SK-N-SH treated with all-trans-retinoic acid at 6 μM for 48 hours (cell line): ENCODE measurements around the gene NOD2.

Source experiments
- ATAC-seq: fragments of 200-7000 bp; cut with Tn5 transposase; 3 replicates; pipeline ENCODE4 v1.9.1; 2020; ENCODE audit warnings: mild to moderate bottlenecking, moderate library complexity
- ARNTL ChIP-seq: fragments of 450-650 bp; formaldehyde crosslinking; IDR thresholded peaks from 2 replicates; pipeline ENCODE4 v1.5.0; 2020; ENCODE audit warnings: low read depth, mild to moderate bottlenecking, moderate library complexity, borderline replicate concordance
- BACH2 ChIP-seq: fragments of 250-450 bp; sonication (Bioruptor Pico); IDR thresholded peaks from 2 replicates; pipeline ENCODE4 v1.9.0; 2021; ENCODE audit warnings: mild to moderate bottlenecking, borderline replicate concordance
- CSDC2 ChIP-seq: fragments of 250-450 bp; sonication (Bioruptor Pico); IDR thresholded peaks from 2 replicates; pipeline ENCODE4 v1.5.0; 2020; ENCODE audit warnings: mild to moderate bottlenecking, moderate library complexity
- ESRRG ChIP-seq: fragments of 250-450 bp; sonication (Bioruptor Pico); IDR thresholded peaks from 2 replicates; pipeline ENCODE4 v1.6.1; 2021; ENCODE audit warnings: mild to moderate bottlenecking
- GLIS3 ChIP-seq: fragments of 250-450 bp; sonication (Bioruptor Pico); IDR thresholded peaks from 2 replicates; pipeline ENCODE4 v1.5.0; 2020; ENCODE audit warnings: mild to moderate bottlenecking, moderate library complexity
- ISL1 ChIP-seq: fragments of 250-450 bp; sonication (Bioruptor Pico); IDR thresholded peaks from 2 replicates; pipeline ENCODE4 v2.1.2; 2022; ENCODE audit warnings: mild to moderate bottlenecking, moderate library complexity
- OSR1 ChIP-seq: fragments of 250-450 bp; sonication (Bioruptor Pico); IDR thresholded peaks from 2 replicates; pipeline ENCODE4 v1.8.0; 2022; ENCODE audit warnings: moderate library complexity, mild to moderate bottlenecking, inconsistent platforms
- PPARA ChIP-seq: fragments of 250-450 bp; sonication (Bioruptor Pico); IDR thresholded peaks from 2 replicates; pipeline ENCODE4 v1.5.0; 2020; ENCODE audit warnings: mild to moderate bottlenecking, borderline replicate concordance
- SNAI2 ChIP-seq: fragments of 250-450 bp; sonication (Bioruptor Pico); IDR thresholded peaks from 2 replicates; pipeline ENCODE4 v1.5.0; 2020; ENCODE audit warnings: mild to moderate bottlenecking, moderate library complexity
- TCF4 ChIP-seq: fragments of 250-450 bp; sonication (Bioruptor Pico); IDR thresholded peaks from 2 replicates; pipeline ENCODE4 v1.8.0; 2021; ENCODE audit warnings: mild to moderate bottlenecking, moderate library complexity, borderline replicate concordance
- ZC3H10 ChIP-seq: fragments of 250-450 bp; sonication (Bioruptor Pico); IDR thresholded peaks from 2 replicates; pipeline ENCODE4 v1.5.1; 2021; ENCODE audit warnings: mild to moderate bottlenecking, moderate library complexity
- ZFP3 ChIP-seq: fragments of 250-450 bp; sonication (Bioruptor Pico); IDR thresholded peaks from 2 replicates; pipeline ENCODE4 v1.5.0; 2020; ENCODE audit warnings: mild to moderate bottlenecking, moderate library complexity
- ZFP30 ChIP-seq: fragments of 450-650 bp; formaldehyde crosslinking; IDR thresholded peaks from 2 replicates; pipeline ENCODE4 v1.5.0; 2022; ENCODE audit warnings: mild to moderate bottlenecking, moderate library complexity
- ZNF70 ChIP-seq: fragments of 450-650 bp; formaldehyde crosslinking; IDR thresholded peaks from 2 replicates; pipeline ENCODE4 v1.5.0; 2020; ENCODE audit warnings: mild to moderate bottlenecking, moderate library complexity
- ZNF8 ChIP-seq: fragments of 450-650 bp; formaldehyde crosslinking; IDR thresholded peaks from 2 replicates; pipeline ENCODE4 v1.5.0; 2020; ENCODE audit warnings: mild to moderate bottlenecking, moderate library complexity
- TF ChIP-seq, protein P1 (sequence below): fragments of 250-450 bp; sonication (Bioruptor Pico); IDR thresholded peaks from 2 replicates; pipeline ENCODE4 v1.8.0; 2020; ENCODE audit warnings: mild to moderate bottlenecking, moderate library complexity, borderline replicate concordance
- TF ChIP-seq, protein P2 (sequence below): fragments of 250-450 bp; sonication (Bioruptor Pico); IDR thresholded peaks from 2 replicates; pipeline ENCODE4 v1.5.1; 2020; ENCODE audit warnings: low read depth, mild to moderate bottlenecking, moderate library complexity
- TF ChIP-seq, protein P3 (sequence below): fragments of 250-450 bp; sonication (Bioruptor Pico); IDR thresholded peaks from 2 replicates; pipeline ENCODE4 v1.5.0; 2020; ENCODE audit warnings: mild to moderate bottlenecking, moderate library complexity
- TF ChIP-seq, protein P4 (sequence below): fragments of 250-450 bp; sonication (Bioruptor Pico); IDR thresholded peaks from 2 replicates; pipeline ENCODE4 v1.5.1; 2021; ENCODE audit warnings: mild to moderate bottlenecking, moderate library complexity
- TF ChIP-seq, protein P5 (sequence below): fragments of 250-450 bp; sonication (Bioruptor Pico); IDR thresholded peaks from 2 replicates; pipeline ENCODE4 v1.8.0; 2021; ENCODE audit warnings: low read depth, mild to moderate bottlenecking, moderate library complexity, borderline replicate concordance

The NOD2 gene

DNA sequence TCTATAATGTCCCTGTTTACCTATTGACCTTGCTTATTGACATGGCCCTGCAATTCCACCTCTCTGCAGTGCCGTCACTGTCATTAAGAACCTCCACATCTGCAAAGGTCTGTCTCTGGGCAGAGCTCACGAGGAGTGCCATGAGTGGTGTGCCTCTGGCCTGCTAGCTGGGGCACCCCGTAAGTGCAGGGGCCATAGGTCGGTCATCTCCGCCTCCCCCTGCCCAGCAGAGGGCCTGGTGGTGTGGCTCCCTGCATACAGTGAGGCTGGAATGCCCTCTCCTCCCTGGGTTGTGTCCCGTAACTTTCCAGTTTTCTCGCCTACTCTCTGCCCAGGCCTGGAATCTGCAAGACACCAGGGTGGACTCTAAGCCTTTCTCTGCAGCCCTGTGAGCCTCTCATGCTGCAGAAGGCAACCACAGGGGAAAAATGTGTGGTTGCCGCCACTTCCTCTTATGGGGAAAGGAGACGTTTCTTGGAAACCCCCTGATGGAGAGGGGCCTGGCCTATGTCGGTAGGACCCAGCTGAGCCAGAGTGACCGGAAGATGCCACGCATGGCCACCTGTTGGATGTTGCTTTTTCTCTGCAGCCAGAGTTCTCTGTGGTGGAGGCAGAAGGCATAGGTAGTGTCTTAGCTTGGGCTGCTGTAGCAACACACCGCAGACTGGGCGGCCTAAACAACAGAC lies 9.6 kb upstream of the NOD2 start:
- ATAC-seq = no peak
- TF ChIP-seq PPARA (no peak), GLIS3 (no peak), BACH2 (CRISPR knock-in tag) (no peak), ZNF8 (CRISPR knock-in tag) (no peak), ISL1 (no peak), TCF4 (no peak), ARNTL (no peak), ZC3H10 (CRISPR knock-in tag) (no peak), ZFP3 (CRISPR knock-in tag) (no peak), ZFP30 (CRISPR knock-in tag) (no peak), ZNF70 (CRISPR knock-in tag) (no peak), CSDC2 (CRISPR knock-in tag) (no peak)
- TF ChIP-seq, protein P1, sequence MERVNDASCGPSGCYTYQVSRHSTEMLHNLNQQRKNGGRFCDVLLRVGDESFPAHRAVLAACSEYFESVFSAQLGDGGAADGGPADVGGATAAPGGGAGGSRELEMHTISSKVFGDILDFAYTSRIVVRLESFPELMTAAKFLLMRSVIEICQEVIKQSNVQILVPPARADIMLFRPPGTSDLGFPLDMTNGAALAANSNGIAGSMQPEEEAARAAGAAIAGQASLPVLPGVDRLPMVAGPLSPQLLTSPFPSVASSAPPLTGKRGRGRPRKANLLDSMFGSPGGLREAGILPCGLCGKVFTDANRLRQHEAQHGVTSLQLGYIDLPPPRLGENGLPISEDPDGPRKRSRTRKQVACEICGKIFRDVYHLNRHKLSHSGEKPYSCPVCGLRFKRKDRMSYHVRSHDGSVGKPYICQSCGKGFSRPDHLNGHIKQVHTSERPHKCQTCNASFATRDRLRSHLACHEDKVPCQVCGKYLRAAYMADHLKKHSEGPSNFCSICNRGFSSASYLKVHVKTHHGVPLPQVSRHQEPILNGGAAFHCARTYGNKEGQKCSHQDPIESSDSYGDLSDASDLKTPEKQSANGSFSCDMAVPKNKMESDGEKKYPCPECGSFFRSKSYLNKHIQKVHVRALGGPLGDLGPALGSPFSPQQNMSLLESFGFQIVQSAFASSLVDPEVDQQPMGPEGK (CRISPR knock-in tag) = no peak
- TF ChIP-seq, protein P2, sequence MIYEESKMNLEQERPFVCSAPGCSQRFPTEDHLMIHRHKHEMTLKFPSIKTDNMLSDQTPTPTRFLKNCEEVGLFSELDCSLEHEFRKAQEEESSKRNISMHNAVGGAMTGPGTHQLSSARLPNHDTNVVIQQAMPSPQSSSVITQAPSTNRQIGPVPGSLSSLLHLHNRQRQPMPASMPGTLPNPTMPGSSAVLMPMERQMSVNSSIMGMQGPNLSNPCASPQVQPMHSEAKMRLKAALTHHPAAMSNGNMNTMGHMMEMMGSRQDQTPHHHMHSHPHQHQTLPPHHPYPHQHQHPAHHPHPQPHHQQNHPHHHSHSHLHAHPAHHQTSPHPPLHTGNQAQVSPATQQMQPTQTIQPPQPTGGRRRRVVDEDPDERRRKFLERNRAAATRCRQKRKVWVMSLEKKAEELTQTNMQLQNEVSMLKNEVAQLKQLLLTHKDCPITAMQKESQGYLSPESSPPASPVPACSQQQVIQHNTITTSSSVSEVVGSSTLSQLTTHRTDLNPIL (CRISPR knock-in tag) = no peak
- TF ChIP-seq, protein P3, sequence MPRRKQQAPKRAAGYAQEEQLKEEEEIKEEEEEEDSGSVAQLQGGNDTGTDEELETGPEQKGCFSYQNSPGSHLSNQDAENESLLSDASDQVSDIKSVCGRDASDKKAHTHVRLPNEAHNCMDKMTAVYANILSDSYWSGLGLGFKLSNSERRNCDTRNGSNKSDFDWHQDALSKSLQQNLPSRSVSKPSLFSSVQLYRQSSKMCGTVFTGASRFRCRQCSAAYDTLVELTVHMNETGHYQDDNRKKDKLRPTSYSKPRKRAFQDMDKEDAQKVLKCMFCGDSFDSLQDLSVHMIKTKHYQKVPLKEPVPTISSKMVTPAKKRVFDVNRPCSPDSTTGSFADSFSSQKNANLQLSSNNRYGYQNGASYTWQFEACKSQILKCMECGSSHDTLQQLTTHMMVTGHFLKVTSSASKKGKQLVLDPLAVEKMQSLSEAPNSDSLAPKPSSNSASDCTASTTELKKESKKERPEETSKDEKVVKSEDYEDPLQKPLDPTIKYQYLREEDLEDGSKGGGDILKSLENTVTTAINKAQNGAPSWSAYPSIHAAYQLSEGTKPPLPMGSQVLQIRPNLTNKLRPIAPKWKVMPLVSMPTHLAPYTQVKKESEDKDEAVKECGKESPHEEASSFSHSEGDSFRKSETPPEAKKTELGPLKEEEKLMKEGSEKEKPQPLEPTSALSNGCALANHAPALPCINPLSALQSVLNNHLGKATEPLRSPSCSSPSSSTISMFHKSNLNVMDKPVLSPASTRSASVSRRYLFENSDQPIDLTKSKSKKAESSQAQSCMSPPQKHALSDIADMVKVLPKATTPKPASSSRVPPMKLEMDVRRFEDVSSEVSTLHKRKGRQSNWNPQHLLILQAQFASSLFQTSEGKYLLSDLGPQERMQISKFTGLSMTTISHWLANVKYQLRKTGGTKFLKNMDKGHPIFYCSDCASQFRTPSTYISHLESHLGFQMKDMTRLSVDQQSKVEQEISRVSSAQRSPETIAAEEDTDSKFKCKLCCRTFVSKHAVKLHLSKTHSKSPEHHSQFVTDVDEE (CRISPR knock-in tag) = no peak

DNA sequence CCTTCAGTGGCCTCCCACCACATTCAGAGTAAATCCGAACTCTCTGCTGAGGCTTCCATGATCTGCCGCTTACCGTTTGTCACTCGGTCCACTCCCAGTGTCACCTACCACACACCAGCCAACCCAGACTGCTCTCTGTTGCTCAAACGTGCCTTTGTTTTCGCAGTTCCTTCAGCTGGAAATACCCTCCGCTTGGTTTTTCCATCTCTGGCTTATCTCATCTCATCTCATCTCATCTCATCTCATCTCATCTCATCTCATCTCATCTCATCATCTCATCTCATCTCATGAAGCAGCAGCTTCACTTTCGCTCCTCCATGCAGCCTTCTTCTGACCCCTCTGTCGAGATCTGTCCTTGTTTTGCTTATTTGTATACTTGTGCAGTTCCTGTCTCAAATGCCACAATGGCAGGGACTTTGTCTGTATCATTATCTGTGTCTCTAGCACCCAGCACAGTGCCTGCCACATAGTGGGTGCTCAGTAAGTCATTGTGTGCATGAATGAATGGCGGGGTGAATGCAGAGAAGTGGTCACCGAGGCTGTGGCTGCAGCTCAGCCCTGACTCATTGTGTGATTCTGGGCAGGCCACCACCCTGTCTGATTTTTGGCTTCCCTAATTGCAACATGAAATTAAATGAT lies 8.5 kb upstream of the NOD2 start:
- no peak for ATAC-seq
- TF ChIP-seq SNAI2 (no peak), ESRRG (CRISPR knock-in tag) (no peak), PPARA (no peak), ZC3H10 (CRISPR knock-in tag) (no peak), OSR1 (no peak), TCF4 (no peak), ARNTL (no peak), ZFP3 (CRISPR knock-in tag) (no peak)
- TF ChIP-seq, protein P4, sequence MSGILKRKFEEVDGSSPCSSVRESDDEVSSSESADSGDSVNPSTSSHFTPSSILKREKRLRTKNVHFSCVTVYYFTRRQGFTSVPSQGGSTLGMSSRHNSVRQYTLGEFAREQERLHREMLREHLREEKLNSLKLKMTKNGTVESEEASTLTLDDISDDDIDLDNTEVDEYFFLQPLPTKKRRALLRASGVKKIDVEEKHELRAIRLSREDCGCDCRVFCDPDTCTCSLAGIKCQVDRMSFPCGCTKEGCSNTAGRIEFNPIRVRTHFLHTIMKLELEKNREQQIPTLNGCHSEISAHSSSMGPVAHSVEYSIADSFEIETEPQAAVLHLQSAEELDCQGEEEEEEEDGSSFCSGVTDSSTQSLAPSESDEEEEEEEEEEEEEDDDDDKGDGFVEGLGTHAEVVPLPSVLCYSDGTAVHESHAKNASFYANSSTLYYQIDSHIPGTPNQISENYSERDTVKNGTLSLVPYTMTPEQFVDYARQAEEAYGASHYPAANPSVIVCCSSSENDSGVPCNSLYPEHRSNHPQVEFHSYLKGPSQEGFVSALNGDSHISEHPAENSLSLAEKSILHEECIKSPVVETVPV (CRISPR knock-in tag) = no peak
- TF ChIP-seq, protein P5, sequence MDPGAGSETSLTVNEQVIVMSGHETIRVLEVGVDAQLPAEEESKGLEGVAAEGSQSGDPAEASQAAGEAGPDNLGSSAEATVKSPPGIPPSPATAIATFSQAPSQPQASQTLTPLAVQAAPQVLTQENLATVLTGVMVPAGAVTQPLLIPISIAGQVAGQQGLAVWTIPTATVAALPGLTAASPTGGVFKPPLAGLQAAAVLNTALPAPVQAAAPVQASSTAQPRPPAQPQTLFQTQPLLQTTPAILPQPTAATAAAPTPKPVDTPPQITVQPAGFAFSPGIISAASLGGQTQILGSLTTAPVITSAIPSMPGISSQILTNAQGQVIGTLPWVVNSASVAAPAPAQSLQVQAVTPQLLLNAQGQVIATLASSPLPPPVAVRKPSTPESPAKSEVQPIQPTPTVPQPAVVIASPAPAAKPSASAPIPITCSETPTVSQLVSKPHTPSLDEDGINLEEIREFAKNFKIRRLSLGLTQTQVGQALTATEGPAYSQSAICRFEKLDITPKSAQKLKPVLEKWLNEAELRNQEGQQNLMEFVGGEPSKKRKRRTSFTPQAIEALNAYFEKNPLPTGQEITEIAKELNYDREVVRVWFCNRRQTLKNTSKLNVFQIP (CRISPR knock-in tag) = no peak
- TF ChIP-seq, protein P3 (CRISPR knock-in tag) = no peak
